ENCODE measurements around the gene ACP4.
A peak's percentile ranks its signal among the peaks of the same experiment; 100 is the strongest.
"Not testable (repeated sequence)": the region's sequence is repeated elsewhere in the genome, so short reads cannot be mapped to it uniquely, and the experiment has no call there.

ACP4 gene

GRCh38 chr19:50796634-50797428, 6.6 kb downstream of the ACP4 start:
- no peak for DNase-seq (ENCODE audit: low spot score in 2 of 2)
- no peaks in the 10 kb centered on the region for H3K9me3 ChIP-seq
- H3K4me3 ChIP-seq: no peak overlapping the region
- H3K36me3 ChIP-seq (replicated peaks): peaks cover 52% of the 10 kb centered on the region
- H3K27me3 ChIP-seq (ENCODE audit: low read depth): no peaks in the 10 kb centered on the region
- in situ Hi-C loops (cut with MboI; ENCODE audit: low sequenced_read_pairs): no loop called here
- peaks cover 5% of the 10 kb centered on the region for H3K4me1 ChIP-seq

DNA sequence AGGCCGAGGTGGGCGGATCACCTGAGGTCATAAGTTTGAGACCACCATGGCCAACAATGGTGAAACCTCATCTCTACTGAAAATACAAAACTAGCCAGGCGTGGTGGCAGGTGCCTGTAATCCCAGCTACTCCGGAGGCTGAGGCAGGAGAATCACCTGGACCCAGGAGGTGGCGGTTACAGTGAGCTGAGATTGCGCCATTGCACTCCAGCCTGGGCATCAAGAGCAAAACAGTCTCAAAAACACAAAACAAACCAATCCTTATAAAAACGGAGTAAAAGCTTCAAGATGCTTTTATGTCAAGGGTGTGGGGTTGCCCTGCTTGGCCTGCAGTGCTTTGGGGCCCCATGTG, 7.2 kb downstream of the ACP4 start:
- Histone ChIP-seq H3K27me3 (ENCODE audit: low read depth) (no peaks in the 10 kb centered on the region), H3K9me3 (no peaks in the 10 kb centered on the region), H3K4me1 (peaks cover 11% of the 10 kb centered on the region), H3K36me3 (replicated peaks) (peaks cover 58% of the 10 kb centered on the region), H3K4me3 (no peak overlapping the region)
- in situ Hi-C loops (cut with MboI; ENCODE audit: low sequenced_read_pairs): no loop called here
- no peak for DNase-seq (ENCODE audit: low spot score in 2 of 2)

GRCh38 chr19:50797781-50798658, 7.8 kb downstream of the ACP4 start:
- in situ Hi-C loops (cut with MboI; ENCODE audit: low sequenced_read_pairs): no loop called here
- no peak overlapping the region for H3K4me3 ChIP-seq
- no peaks in the 10 kb centered on the region for H3K27me3 ChIP-seq (ENCODE audit: low read depth)
- no peaks in the 10 kb centered on the region for H3K9me3 ChIP-seq
- DNase-seq (ENCODE audit: low spot score in 2 of 2): no peak
- peaks cover 17% of the 10 kb centered on the region for H3K4me1 ChIP-seq
- peaks cover 64% of the 10 kb centered on the region for H3K36me3 ChIP-seq (replicated peaks)

DNA sequence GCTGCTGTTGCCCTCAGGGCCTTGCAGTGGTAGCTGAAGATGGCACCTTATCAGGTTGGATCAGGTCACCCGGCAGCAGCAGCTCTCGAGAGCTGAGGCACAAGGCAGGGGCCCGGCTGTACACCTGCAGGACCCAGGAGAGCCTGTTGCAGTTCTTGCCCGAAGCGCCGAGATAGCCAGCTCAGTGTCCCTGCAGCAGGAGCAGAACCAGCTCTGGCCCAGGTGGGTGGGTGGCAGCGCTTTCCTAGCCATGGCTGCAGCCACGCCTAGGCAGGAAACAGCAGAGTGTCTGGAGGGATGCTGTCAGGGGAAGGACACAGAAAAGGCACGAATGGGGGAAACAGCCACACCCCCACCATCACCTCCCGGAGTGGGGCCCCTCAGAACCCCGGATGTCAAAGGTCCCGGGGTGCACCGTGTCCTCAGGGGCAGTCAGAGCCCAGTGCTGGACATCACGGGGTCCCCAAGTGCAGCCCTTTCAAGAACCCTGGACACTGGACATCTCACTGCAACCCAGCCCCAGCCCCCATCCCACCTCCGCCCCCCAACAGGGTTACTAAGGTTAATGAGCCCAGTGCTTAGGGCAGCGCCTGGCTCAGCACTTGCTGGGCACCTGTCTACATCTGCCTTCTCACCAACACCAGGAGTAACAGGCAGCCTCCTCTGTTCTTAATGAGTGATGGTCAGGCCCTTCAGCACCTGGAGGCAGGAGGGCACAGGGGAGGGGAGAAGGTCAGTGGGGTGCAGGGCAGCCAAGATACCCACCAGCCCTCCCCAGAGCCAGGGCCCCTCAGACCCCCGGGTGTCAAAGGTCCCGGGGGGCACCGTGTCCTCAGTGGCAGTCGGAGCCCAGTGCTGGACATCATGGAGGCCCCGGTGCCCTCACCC, 8.7 kb downstream of the ACP4 start:
- H3K36me3 ChIP-seq (replicated peaks): peaks cover 72% of the 10 kb centered on the region
- in situ Hi-C loops (cut with MboI; ENCODE audit: low sequenced_read_pairs): no loop called here
- H3K9me3 ChIP-seq: no peaks in the 10 kb centered on the region
- no peaks in the 10 kb centered on the region for H3K27me3 ChIP-seq (ENCODE audit: low read depth)
- no peak overlapping the region for H3K4me3 ChIP-seq
- no peak for DNase-seq (ENCODE audit: low spot score in 2 of 2)
- H3K4me1 ChIP-seq: peaks cover 17% of the 10 kb centered on the region

GRCh38 chr19:50799547-50799851, 9.3 kb downstream of the ACP4 start:
- Histone ChIP-seq H3K27me3 (ENCODE audit: low read depth) (no peaks in the 10 kb centered on the region), H3K9me3 (no peaks in the 10 kb centered on the region), H3K4me1 (peaks cover 17% of the 10 kb centered on the region), H3K36me3 (replicated peaks) (peaks cover 75% of the 10 kb centered on the region), H3K4me3 (no peak overlapping the region)
- in situ Hi-C loops (cut with MboI; ENCODE audit: low sequenced_read_pairs): no loop called here
- no peak for DNase-seq (ENCODE audit: low spot score in 2 of 2)

- peaks cover 78% of the 10 kb centered on the region for H3K36me3 ChIP-seq (replicated peaks)
- in situ Hi-C loops (cut with MboI; ENCODE audit: low sequenced_read_pairs): no loop called here
- H3K9me3 ChIP-seq: no peaks in the 10 kb centered on the region
- peak in 1 of 2 experiments; percentile 70 for DNase-seq (ENCODE audit: low spot score in 2 of 2)
- no peaks in the 10 kb centered on the region for H3K27me3 ChIP-seq (ENCODE audit: low read depth)
- peaks cover 25% of the 10 kb centered on the region for H3K4me1 ChIP-seq
- no peak overlapping the region for H3K4me3 ChIP-seq
Observed at GRCh38 chr19:50801107-50801506, 10.9 kb downstream of the ACP4 start.

- H3K36me3 ChIP-seq (replicated peaks): peaks cover 55% of the 10 kb centered on the region
Observed at GRCh38 chr19:50803633-50804419, 13.6 kb downstream of the ACP4 start.

GRCh38 chr19:50804420-50805272, 14.4 kb downstream of the ACP4 start:
- H3K4me3 ChIP-seq: peak overlapping the region; percentile 100
- H3K9me3 ChIP-seq: no peaks in the 10 kb centered on the region
- peak; percentile 96 to 99 for DNase-seq (ENCODE audit: low spot score in 2 of 2)
- H3K27me3 ChIP-seq (ENCODE audit: low read depth): no peaks in the 10 kb centered on the region
- H3K4me1 ChIP-seq: peaks cover 25% of the 10 kb centered on the region
- peaks cover 46% of the 10 kb centered on the region for H3K36me3 ChIP-seq (replicated peaks)
- in situ Hi-C loops (cut with MboI; ENCODE audit: low sequenced_read_pairs): no loop called here

More at GRCh38 chr19:50803633-50804419, 13.6 kb downstream of the ACP4 start:
- in situ Hi-C loops (cut with MboI; ENCODE audit: low sequenced_read_pairs): no loop called here
- Histone ChIP-seq H3K27me3 (ENCODE audit: low read depth) (no peaks in the 10 kb centered on the region), H3K9me3 (no peaks in the 10 kb centered on the region), H3K4me3 (peak overlapping the region; percentile 100), H3K4me1 (peaks cover 25% of the 10 kb centered on the region)
- DNase-seq (ENCODE audit: low spot score in 2 of 2): peak in 1 of 2 experiments; percentile 58

- in situ Hi-C loops (cut with MboI; ENCODE audit: low sequenced_read_pairs): no loop called here
- Histone ChIP-seq H3K9me3 (no peaks in the 10 kb centered on the region), H3K27me3 (ENCODE audit: low read depth) (no peaks in the 10 kb centered on the region), H3K4me3 (no peak overlapping the region), H3K4me1 (peaks cover 8% of the 10 kb centered on the region), H3K36me3 (replicated peaks) (peaks cover 6% of the 10 kb centered on the region; the same call in 1 of the 2 replicates)
- no peak for DNase-seq (ENCODE audit: low spot score in 2 of 2)
Observed at GRCh38 chr19:50808856-50809255, 18.6 kb downstream of the ACP4 start.

GRCh38 chr19:50811622-50812238, 21.5 kb downstream of the ACP4 start:
- in situ Hi-C loops (cut with MboI; ENCODE audit: low sequenced_read_pairs); H3K4me1 ChIP-seq; H3K4me3 ChIP-seq: not testable (repeated sequence)

GRCh38 chr19:50812474-50812873, 22.3 kb downstream of the ACP4 start:
- H3K4me1 ChIP-seq: no peaks in the 10 kb centered on the region
- no peaks in the 10 kb centered on the region for H3K36me3 ChIP-seq (replicated peaks)
- DNase-seq (ENCODE audit: low spot score in 2 of 2): no peak
- no peak overlapping the region for H3K4me3 ChIP-seq
- H3K27me3 ChIP-seq (ENCODE audit: low read depth): no peaks in the 10 kb centered on the region
- in situ Hi-C loops (cut with MboI; ENCODE audit: low sequenced_read_pairs): no loop called here
- H3K9me3 ChIP-seq: no peaks in the 10 kb centered on the region

More at GRCh38 chr19:50811622-50812238, 21.5 kb downstream of the ACP4 start:
- DNase-seq (ENCODE audit: low spot score in 2 of 2); H3K27me3 ChIP-seq (ENCODE audit: low read depth); H3K9me3 ChIP-seq; H3K36me3 ChIP-seq (replicated peaks): not testable (repeated sequence)

GRCh38 chr19:50814883-50815282, 24.7 kb downstream of the ACP4 start:
- H3K27me3 ChIP-seq (ENCODE audit: low read depth): no peaks in the 10 kb centered on the region
- no peak overlapping the region for H3K4me3 ChIP-seq
- H3K4me1 ChIP-seq: no peaks in the 10 kb centered on the region
- in situ Hi-C loops (cut with MboI; ENCODE audit: low sequenced_read_pairs): no loop called here
- no peaks in the 10 kb centered on the region for H3K36me3 ChIP-seq (replicated peaks)
- no peaks in the 10 kb centered on the region for H3K9me3 ChIP-seq
- DNase-seq (ENCODE audit: low spot score in 2 of 2): no peak

Measured in HAP-1 (cell line).